H9 (cell line): Measurements from ENCODE around the gene TMEM161A. TPM values are rescaled to one million over a fixed set of nuclear protein-coding genes. Genes with fewer than 3 reads are reported as not detected.

Experiments used
- DNase-seq: peaks from one replicate; pipeline ENCODE4 v3.0.0-alpha.2; 2017
- H2AFZ ChIP-seq: one replicate; pipeline ENCODE4 v1.6.1; 2013; ENCODE audit warnings: mild to moderate bottlenecking, low read length, control low read depth, moderate library complexity
- H2AK5ac ChIP-seq: 2 replicates; pipeline ENCODE4 v1.6.1; 2013; ENCODE audit warnings: low read length, control low read depth, mixed read lengths; ENCODE audit not compliant: insufficient read length
- H2BK120ac ChIP-seq: one replicate; pipeline ENCODE4 v1.6.1; 2013; ENCODE audit warnings: low read depth, mild to moderate bottlenecking, low read length, control low read depth, inconsistent platforms; ENCODE audit not compliant: poor library complexity, severe bottlenecking
- H2BK12ac ChIP-seq: 2 replicates; pipeline ENCODE4 v1.6.1; 2013; ENCODE audit warnings: low read length, control low read depth, mixed read lengths, low read depth; ENCODE audit not compliant: insufficient read length
- H2BK15ac ChIP-seq: 2 replicates; pipeline ENCODE4 v1.6.1; 2013; ENCODE audit warnings: low read depth, low read length, control low read depth
- H2BK20ac ChIP-seq: one replicate; pipeline ENCODE4 v1.6.1; 2013; ENCODE audit warnings: low read depth, mild to moderate bottlenecking, low read length, control low read depth, inconsistent platforms; ENCODE audit not compliant: poor library complexity, severe bottlenecking
- H2BK5ac ChIP-seq: 2 replicates; pipeline ENCODE4 v1.6.1; 2013; ENCODE audit warnings: low read length, control low read depth, mixed read lengths; ENCODE audit not compliant: insufficient read length
- H3K14ac ChIP-seq: 2 replicates; pipeline ENCODE4 v1.6.1; 2013; ENCODE audit warnings: low read length, control low read depth; ENCODE audit not compliant: insufficient read depth
- H3K18ac ChIP-seq: 2 replicates; pipeline ENCODE4 v1.6.1; 2013; ENCODE audit warnings: low read depth, mild to moderate bottlenecking, mixed read lengths, low read length, control low read depth; ENCODE audit not compliant: insufficient read length
- H3K23ac ChIP-seq: 2 replicates; pipeline ENCODE4 v1.6.1; 2013; ENCODE audit warnings: low read length, control low read depth, mixed read lengths, low read depth; ENCODE audit not compliant: insufficient read length
- H3K23me2 ChIP-seq: 2 replicates; pipeline ENCODE4 v1.6.1; 2013; ENCODE audit warnings: low read depth, mild to moderate bottlenecking, mixed read lengths, low read length, control low read depth; ENCODE audit not compliant: insufficient read length, poor library complexity, severe bottlenecking
- H3K27ac ChIP-seq: 2 replicates; pipeline ENCODE4 v1.5.1; 2013; ENCODE audit warnings: low read length, control low read depth, mixed read lengths, low read depth; ENCODE audit not compliant: insufficient read length
- H3K27me3 ChIP-seq: 2 replicates; pipeline ENCODE4 v1.6.1; 2013; ENCODE audit warnings: low read length, control low read depth, inconsistent platforms; ENCODE audit not compliant: insufficient read depth
- H3K4ac ChIP-seq: 2 replicates; pipeline ENCODE4 v1.6.1; 2013; ENCODE audit warnings: low read depth, mild to moderate bottlenecking, control low read depth, inconsistent platforms, low read length, moderate library complexity
- H3K4me1 ChIP-seq: 2 replicates; pipeline ENCODE4 v1.6.1; 2013; ENCODE audit warnings: low read length, control low read depth, inconsistent platforms; ENCODE audit not compliant: insufficient read depth
- H3K4me2 ChIP-seq: 2 replicates; pipeline ENCODE4 v1.6.1; 2013; ENCODE audit warnings: low read length, control low read depth, mixed read lengths; ENCODE audit not compliant: insufficient read length, insufficient read depth
- H3K56ac ChIP-seq: 2 replicates; pipeline ENCODE4 v1.6.1; 2013; ENCODE audit warnings: low read depth, mild to moderate bottlenecking, mixed read lengths, low read length, control low read depth; ENCODE audit not compliant: insufficient read length
- H3K79me1 ChIP-seq: 2 replicates; pipeline ENCODE4 v1.6.1; 2013; ENCODE audit warnings: low read depth, mild to moderate bottlenecking, moderate library complexity, low read length, control low read depth, inconsistent platforms; ENCODE audit not compliant: insufficient read depth, poor library complexity, severe bottlenecking
- H3K79me2 ChIP-seq: 2 replicates; pipeline ENCODE4 v1.6.1; 2013; ENCODE audit warnings: low read length, control low read depth, inconsistent platforms; ENCODE audit not compliant: insufficient read depth
- H3K9ac ChIP-seq: 2 replicates; pipeline ENCODE4 v1.6.1; 2013; ENCODE audit warnings: low read length, control low read depth, mixed read lengths; ENCODE audit not compliant: insufficient read length; ENCODE audit errors: extremely low read depth
- H3K9me3 ChIP-seq: one replicate; pipeline ENCODE4 v1.6.1; 2013; ENCODE audit warnings: low read depth, low read length, inconsistent platforms; ENCODE audit not compliant: control insufficient read depth
- H3T11ph ChIP-seq: one replicate; pipeline ENCODE4 v1.6.1; 2013; ENCODE audit warnings: mild to moderate bottlenecking, low read length, control low read depth, inconsistent platforms
- H4K20me1 ChIP-seq: one replicate; pipeline ENCODE4 v1.6.1; 2013; ENCODE audit not compliant: control insufficient read depth, insufficient read length, insufficient read depth
- H4K5ac ChIP-seq: 2 replicates; pipeline ENCODE4 v1.6.1; 2013; ENCODE audit warnings: low read depth, mild to moderate bottlenecking, mixed read lengths, low read length, control low read depth; ENCODE audit not compliant: insufficient read length
- H4K8ac ChIP-seq: replicated peaks from 2 replicates; pipeline ENCODE4 v1.6.1; 2013; ENCODE audit warnings: low read length, control low read depth, mixed read lengths, low read depth; ENCODE audit not compliant: insufficient read length
- H4K91ac ChIP-seq: 2 replicates; pipeline ENCODE4 v1.6.1; 2013; ENCODE audit warnings: low read depth, mild to moderate bottlenecking, moderate library complexity, mixed read lengths, low read length, control low read depth; ENCODE audit not compliant: insufficient read length
- H3K27ac Mint-ChIP-seq, 3 experiments: 2 replicates in 2 of 3; 3 replicates in 1 of 3; pipeline ENCODE4 v1.8.0; 2020 to 2021; ENCODE audit warnings: mixed read lengths in 3 of 3, mild to moderate bottlenecking in 1 of 3, moderate library complexity in 1 of 3
- H3K27me3 Mint-ChIP-seq: 2 replicates; pipeline ENCODE4 v1.8.0; 2021; ENCODE audit warnings: low read depth, mild to moderate bottlenecking, moderate library complexity, mixed read lengths
- H3K36me3 Mint-ChIP-seq, 3 experiments: 2 replicates in 2 of 3; 3 replicates in 1 of 3; pipeline ENCODE4 v1.8.0; 2020 to 2021; ENCODE audit warnings: low read depth in 3 of 3, mixed read lengths in 3 of 3; ENCODE audit not compliant: insufficient read depth in 1 of 3
- H3K4me1 Mint-ChIP-seq, 2 experiments: 2 replicates each; pipeline ENCODE4 v1.8.0; 2020; ENCODE audit warnings: mixed read lengths in 2 of 2
- H3K4me3 Mint-ChIP-seq, 2 experiments: 2 replicates in 1 of 2; 3 replicates in 1 of 2; pipeline ENCODE4 v1.8.0; 2020 to 2021; ENCODE audit warnings: mild to moderate bottlenecking in 2 of 2, mixed read lengths in 2 of 2, moderate library complexity in 1 of 2
- H3K9me3 Mint-ChIP-seq, 2 experiments: 2 replicates in 1 of 2; 3 replicates in 1 of 2; pipeline ENCODE4 v1.8.0; 2020; ENCODE audit warnings: mild to moderate bottlenecking in 2 of 2, mixed read lengths in 2 of 2, moderate library complexity in 1 of 2
- CTCF ChIP-seq: fragments of 200-600 bp; sonication (generic); conservative IDR thresholded peaks from 3 replicates; pipeline ENCODE4 v1.8.0; 2021; ENCODE audit warnings: antibody characterized with exemption, mild to moderate bottlenecking
- WGBS: extraction: QIAGEN DNeasy Blood & Tissue Kit; methylation state at CpG from one replicate; pipeline ENCODE4 v1.1.7; 2013; ENCODE audit warnings: missing lambda C conversion rate, low lambda C conversion rate, mixed read lengths; ENCODE audit not compliant: insufficient read length; ENCODE audit errors: extremely low coverage; 5-methylcytosine and 5-hydroxymethylcytosine counted together
- total RNA-seq: library from RNA; stranded (reverse); gene quantifications from 2 replicates; pipeline ENCODE4 v1.2.1, GENCODE V29; 2021

Gene TMEM161A
- total RNA-seq, 1 experiment from 2014 or later: 40.9 TPM

GRCh38 chr19:19109601-19110000 is 28.7 kb downstream of the TMEM161A start:
- H4K5ac ChIP-seq: no peak overlapping the region
- no peak overlapping the region for H2BK5ac ChIP-seq
- no peaks in the 10 kb centered on the region for H3K9me3 ChIP-seq
- no peak overlapping the region for H3T11ph ChIP-seq
- no peak overlapping the region for H3K23ac ChIP-seq
- H2BK12ac ChIP-seq: no peak overlapping the region
- H3K4me3 Mint-ChIP-seq: peak overlapping the region in 1 of 2 experiments; percentile 33; a peak in 1 of 5 replicates
- no peak overlapping the region for H4K91ac ChIP-seq
- no peak overlapping the region for H2AFZ ChIP-seq
- no peak overlapping the region for H2BK20ac ChIP-seq
- DNase-seq: no peak
- peaks cover 46% of the 10 kb centered on the region for H3K27me3 Mint-ChIP-seq
- no peak overlapping the region for H2AK5ac ChIP-seq
- H3K56ac ChIP-seq: no peak overlapping the region
- H3K36me3 Mint-ChIP-seq: peaks cover 0 to 7% (median 5%) of the 10 kb centered on the region in 3 experiments; a peak in 4 of 7 replicates
- H3K79me1 ChIP-seq: no peaks in the 10 kb centered on the region
- H3K27me3 ChIP-seq: no peaks in the 10 kb centered on the region
- no peak overlapping the region for H3K9ac ChIP-seq
- no peak overlapping the region for H3K27ac Mint-ChIP-seq
- no peak overlapping the region for H4K8ac ChIP-seq
- H3K4me1 ChIP-seq: no peaks in the 10 kb centered on the region; the same call in 1 of the 2 replicates
- peaks cover 30 to 42% of the 10 kb centered on the region in 2 experiments for H3K4me1 Mint-ChIP-seq
- no CpG with 5 or more reads among the region's 9 CpGs for WGBS
- H3K9me3 Mint-ChIP-seq: no peaks in the 10 kb centered on the region
- H3K27ac ChIP-seq: no peak overlapping the region
- no peaks in the 10 kb centered on the region for H3K79me2 ChIP-seq
- no peak overlapping the region for H3K4me2 ChIP-seq
- peaks cover 12% of the 10 kb centered on the region for H3K23me2 ChIP-seq
- no peak overlapping the region for H3K14ac ChIP-seq
- no peak overlapping the region for H2BK120ac ChIP-seq
- no peak for TF ChIP-seq CTCF
- no peaks in the 10 kb centered on the region for H4K20me1 ChIP-seq
- no peak overlapping the region for H2BK15ac ChIP-seq
- H3K4ac ChIP-seq: no peak overlapping the region
- H3K18ac ChIP-seq: no peak overlapping the region
